HG02943 (cell line): ENCODE measurements around the gene FAM174C.
"Not testable (repeated sequence)": the region's sequence is repeated elsewhere in the genome, so short reads cannot be mapped to it uniquely, and the experiment has no call there.

Experiments
- ATAC-seq: cut with Tn5 transposase; IDR thresholded peaks from one replicate; pipeline ENCODE4 v1.9.1; 2021; ENCODE audit warnings: mild to moderate bottlenecking, low read depth, moderate library complexity; ENCODE audit not compliant: unreplicated experiment

The FAM174C gene

GRCh38 chr19:1237027-1237659, 38.2 kb upstream of the FAM174C start:
- ATAC-seq, result no peak

DNA sequence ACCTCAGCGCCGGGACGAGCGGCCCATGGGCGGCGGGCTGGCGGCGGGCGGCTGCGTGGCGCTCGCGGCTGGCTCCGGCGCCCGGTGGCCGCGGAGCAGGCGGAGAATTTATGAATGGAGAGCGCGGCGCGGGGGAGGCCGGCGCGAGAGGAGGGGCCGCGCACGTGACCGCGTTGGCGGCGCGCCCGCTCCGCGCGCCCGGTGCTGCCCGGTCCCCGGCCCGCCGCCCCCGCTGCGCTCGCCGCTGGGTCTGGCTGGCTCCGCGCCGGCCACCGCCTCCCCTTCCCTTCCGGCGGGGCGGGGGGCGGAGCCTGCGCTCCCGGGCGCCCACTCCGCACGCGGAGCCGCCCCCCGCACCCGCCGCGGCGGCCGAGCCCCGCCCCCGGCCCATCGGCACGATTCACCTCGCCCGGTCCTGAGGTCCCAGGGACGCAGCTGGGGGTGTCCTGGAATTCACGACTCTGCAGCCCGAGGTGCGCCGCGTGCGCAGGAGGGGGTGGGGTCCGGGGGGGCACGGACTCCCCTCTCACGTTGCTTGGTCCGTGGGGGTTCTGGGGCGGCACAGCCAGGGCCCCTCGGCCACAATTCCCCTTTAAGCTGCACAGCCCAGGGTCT, 37.5 kb upstream of the FAM174C start, which contains the start of gene CBARP:
Gene CBARP (minus strand): TSS at position 252 of the 615 bp plus-strand sequence. CDS start 1,905 bp downstream, outside the sequence.
- no peak for ATAC-seq

DNA sequence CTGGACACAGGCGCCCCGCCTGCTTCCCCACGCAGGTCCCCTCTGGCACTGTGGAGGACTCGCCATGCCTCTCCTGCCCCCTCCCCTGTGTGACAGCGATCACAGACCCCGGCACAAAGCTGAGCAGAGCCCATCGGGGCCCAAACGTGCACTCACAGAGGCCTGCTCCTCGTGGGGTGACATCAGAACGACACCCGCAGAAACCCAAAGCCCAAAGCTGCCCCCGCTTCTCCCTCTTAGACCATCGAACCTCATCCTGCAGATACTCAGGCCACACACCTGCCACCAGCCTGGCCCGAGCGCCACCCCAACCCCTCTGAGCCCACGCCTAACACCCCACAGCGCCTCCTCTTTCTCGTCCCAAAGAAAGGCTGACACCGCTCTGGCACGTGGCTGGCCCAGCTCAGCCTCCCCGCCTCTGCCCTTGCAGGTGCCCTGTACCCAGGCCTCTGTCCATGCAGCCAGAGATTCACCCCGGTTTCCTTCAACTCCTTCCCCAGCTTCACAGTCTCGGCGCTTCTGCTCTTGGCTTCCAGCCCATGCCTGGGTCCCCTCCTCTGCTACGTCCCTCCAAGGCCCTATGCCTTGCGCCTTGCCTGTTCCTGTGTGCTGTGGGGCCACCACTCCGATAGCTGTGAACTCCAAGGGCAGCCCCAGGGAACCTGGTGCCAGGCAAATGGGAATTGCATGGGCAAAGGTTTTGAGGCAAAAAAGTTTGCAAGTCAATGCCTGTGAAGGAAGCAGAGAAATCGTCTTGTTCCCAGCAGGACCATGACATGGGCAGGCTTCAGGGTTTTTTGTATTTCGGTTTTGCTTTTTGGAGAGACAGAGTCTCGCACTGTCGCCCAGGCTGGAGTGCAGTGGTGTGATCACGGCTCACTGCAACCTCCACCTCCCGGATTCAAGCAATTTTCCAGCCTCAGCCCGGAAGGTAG, 36.7 kb upstream of the FAM174C start:
- ATAC-seq, result no peak

GRCh38 chr19:1239420-1239795, 35.9 kb upstream of the FAM174C start:
- ATAC-seq, result no peak

GRCh38 chr19:1239796-1240737, 35.3 kb upstream of the FAM174C start:
- no peak for ATAC-seq

DNA sequence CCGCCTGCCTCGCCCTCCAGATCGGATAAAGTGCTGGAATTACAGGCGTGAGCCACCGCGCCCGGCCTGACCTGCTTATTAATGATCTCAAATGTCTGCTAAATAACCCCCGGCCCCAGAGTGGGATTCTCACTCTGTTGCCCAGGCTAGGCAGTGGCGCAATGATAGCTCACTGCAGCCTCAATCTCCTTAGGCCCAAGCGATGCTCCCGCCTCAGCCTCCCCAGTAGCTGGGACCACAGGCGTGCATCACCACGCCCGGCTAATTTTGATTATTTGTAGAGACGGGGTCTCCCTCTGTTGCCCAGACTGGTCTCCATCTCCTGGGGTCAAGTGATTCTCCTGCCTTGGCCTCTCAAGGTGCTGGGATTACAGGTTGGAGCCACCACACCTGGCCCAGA, 34.4 kb upstream of the FAM174C start:
- no peak for ATAC-seq

DNA sequence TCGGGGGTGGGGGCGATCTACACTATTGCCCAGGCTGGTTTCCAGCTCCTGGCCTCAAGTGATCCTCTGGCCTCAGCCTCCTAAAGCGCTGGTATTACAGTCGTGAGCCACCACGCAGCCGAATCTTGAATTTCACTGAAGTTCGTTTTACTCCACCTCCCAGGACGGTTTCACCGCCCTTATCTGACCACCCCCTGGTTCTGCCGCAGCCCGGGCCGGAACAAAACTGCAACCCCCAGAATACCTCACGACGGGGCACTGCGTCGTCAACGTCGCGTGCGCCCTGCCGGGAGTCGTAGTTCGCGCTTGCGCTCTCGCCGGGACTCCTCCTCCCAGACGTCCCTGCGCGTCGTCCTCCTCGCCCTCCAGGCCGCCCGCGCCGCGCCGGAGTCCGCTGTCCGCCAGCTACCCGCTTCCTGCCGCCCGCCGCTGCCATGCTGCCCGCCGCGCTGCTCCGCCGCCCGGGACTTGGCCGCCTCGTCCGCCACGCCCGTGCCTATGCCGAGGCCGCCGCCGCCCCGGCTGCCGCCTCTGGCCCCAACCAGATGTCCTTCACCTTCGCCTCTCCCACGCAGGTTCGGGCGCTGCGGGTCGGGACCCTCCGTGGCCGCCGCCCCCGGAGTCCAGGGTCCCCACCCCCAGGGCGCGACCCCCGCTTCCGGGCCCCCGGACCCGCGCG, 33.8 kb upstream of the FAM174C start, which contains the start of gene ATP5F1D:
Gene ATP5F1D (plus strand): TSS at position 335 of the 679 bp plus-strand sequence. CDS start 100 bp downstream, at position 435.
- ATAC-seq, result no peak

DNA sequence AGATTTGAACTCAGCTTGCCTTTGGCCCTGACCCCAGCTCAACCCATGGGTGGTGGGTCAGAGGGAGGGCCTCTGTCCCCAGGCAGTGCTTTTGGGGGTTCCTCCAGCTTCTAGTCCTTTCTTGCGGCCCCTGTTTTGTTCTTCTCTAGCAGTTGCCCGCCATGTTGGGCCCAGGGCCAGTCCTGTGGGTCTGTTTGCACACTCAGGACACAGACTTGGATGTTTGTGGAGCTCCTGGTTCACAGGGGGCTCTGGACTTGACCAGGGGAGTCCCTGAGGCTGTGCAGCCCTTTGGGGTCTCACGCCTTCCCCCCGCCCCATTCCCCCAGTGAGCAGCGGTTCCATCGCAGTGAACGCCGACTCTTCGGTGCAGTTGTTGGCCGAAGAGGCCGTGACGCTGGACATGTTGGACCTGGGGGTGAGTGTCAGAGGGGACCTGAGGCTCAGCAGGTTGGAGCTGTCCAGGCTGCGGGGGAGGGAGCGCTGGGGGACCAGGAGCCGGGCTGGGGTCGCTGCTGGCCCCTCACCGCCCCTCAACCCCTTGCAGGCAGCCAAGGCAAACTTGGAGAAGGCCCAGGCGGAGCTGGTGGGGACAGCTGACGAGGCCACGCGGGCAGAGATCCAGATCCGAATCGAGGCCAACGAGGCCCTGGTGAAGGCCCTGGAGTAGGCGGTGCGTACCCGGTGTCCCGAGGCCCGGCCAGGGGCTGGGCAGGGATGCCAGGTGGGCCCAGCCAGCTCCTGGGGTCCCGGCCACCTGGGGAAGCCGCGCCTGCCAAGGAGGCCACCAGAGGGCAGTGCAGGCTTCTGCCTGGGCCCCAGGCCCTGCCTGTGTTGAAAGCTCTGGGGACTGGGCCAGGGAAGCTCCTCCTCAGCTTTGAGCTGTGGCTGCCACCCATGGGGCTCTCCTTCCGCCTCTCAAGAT, 31.3 kb upstream of the FAM174C start:
- no peak for ATAC-seq

- no peak for ATAC-seq
Measured at GRCh38 chr19:1244693-1245451, 30.5 kb upstream of the FAM174C start.

GRCh38 chr19:1245494-1246264, 29.7 kb upstream of the FAM174C start:
- no peak for ATAC-seq

GRCh38 chr19:1246265-1247087, 28.9 kb upstream of the FAM174C start:
- ATAC-seq, result not testable (repeated sequence)

DNA sequence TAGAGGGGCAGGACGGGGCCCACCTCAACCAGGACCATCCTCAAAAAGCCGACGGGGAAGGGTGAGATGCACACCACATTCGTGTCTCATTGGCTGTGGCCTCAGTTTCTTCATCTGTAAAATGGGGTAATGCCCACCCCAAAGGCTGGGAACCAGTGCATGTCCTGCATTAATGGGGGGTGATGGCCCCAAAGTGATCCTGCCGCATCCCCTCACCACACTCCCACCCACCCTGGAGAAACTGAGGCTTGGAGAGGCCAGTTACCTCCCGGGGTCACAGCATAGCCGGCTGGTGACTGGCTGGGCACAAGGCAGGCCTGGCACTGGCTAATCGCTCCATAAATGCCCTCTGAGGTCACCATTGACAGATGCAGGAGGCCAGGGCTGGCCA, 27.6 kb upstream of the FAM174C start:
- no peak for ATAC-seq

GRCh38 chr19:1248139-1248785, 27.1 kb upstream of the FAM174C start, which contains the start of gene MIDN:
Gene MIDN (plus strand): TSS chr19:1248583. CDS start chr19:1250297, 1,714 bp downstream.
- ATAC-seq, result peak; percentile 14

DNA sequence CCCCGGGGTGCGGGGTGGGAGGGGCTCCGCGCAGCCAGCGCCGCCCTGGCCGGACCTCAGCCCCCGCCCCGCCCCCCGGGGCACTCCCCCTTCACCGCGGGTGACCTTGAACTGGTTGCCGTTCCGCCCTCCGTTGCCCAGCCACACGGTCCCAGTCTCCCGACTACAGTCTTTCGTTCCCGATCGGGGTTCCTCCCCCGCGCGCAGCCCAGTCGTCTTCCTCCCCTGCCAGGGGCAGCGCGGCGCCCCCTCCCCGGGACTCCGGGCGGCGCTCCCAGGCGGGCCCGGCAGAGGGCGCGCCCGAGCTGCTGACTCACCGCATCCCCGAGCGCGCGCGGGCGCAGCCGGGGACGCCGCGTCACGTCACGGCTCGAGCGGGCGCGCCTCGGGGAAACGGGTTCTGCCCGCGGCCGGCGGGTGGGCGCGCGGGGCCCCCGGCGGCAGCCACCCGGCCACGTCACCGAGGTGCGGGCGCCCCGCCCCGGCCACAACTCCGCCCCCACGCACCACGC, 26.5 kb upstream of the FAM174C start:
- ATAC-seq, result peak; percentile 22

DNA sequence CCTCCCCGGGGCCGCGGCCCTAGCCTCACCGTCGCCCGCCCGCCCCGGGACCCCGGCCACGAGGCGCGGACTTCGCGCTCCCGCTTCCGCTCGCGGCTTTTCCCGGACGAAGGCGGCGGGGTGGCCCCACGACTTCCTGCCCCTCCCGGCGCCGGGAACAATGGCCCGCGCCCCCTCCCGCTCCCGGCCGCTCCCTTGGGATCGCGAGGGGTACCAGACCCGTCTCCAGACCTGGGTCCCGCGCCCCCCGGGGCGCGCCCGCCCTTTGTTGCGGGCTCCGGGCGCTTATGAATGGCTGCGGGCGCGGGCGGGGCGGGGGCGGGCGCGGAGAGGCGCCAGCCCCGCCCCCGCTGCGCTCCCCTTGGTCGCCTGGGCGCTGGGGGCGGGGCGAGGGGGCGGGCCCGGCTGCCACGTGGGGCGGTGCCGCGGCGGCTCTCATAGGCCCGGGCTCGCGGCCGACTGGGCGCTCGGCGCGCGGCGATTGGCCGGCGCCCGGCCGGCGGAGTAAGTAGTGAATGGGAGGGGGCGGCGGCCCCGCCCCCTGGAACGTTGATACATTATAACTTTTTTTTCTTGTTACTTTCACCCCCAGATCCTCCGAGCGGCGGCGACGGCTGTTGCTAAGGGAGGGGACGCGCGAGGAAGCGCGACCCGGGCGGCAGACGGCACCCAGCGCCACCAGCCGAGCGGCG, 25.9 kb upstream of the FAM174C start:
- ATAC-seq, result peak; percentile 35
